SK-N-SH (cell line): ENCODE measurements around the gene GPR137. TPM values are rescaled to one million over a fixed set of nuclear protein-coding genes. Genes with fewer than 3 reads are reported as not detected.

Experiments
- CTCF ChIA-PET: fragments of 300-600, 350-600 bp; formaldehyde crosslinking; extraction: SDS; loops from one replicate; lab custom pipeline; 2021; lab: Yijun Ruan, JAX
- POLR2A ChIA-PET: fragments of 350-600 bp; sonication (Branson Sonifier 250); formaldehyde crosslinking; extraction: SDS; loops from one replicate; lab custom pipeline; 2020; ENCODE audit warnings: antibody characterized with exemption, inconsistent platforms; lab: Yijun Ruan, JAX
- DNase-seq: peaks from one replicate; pipeline ENCODE4 v3.0.0; 2012
- H2AFZ ChIP-seq: fragments of 200-600 bp; sonication (generic); 2 replicates; pipeline ENCODE4 v1.8.1; 2016; ENCODE audit warnings: antibody characterized with exemption, mild to moderate bottlenecking, low read depth
- H3F3A ChIP-seq: fragments of 200-600 bp; sonication (generic); replicated peaks from 2 replicates; pipeline ENCODE3; 2016; ENCODE audit warnings: antibody characterized with exemption, mild to moderate bottlenecking; ENCODE audit not compliant: insufficient read depth
- H3K27ac ChIP-seq, 2 experiments: fragments of 200-500 bp in 1 of 2; fragments of 200-600 bp in 1 of 2; sonication (Bioruptor generic) in 1 of 2; sonication (generic), shearing (Covaris generic) in 1 of 2; 2 replicates each; pipeline versions ENCODE4 v1.5.1 to v1.6.1; 2014 to 2016; ENCODE audit warnings: low read depth in 2 of 2, inconsistent platforms in 1 of 2, low read length in 1 of 2, mild to moderate bottlenecking in 1 of 2, mixed read lengths in 1 of 2
- H3K27me3 ChIP-seq: fragments of 200-600 bp; sonication (generic), shearing (Covaris generic); 2 replicates; pipeline ENCODE4 v1.6.1; 2016; ENCODE audit warnings: mixed run types; ENCODE audit not compliant: insufficient read depth
- H3K36me3 ChIP-seq, 2 experiments: fragments of 200-500 bp in 1 of 2; fragments of 200-600 bp in 1 of 2; sonication (Bioruptor generic) in 1 of 2; sonication (generic) in 1 of 2; replicated peaks in 1 of 2; 2 replicates each; pipeline versions ENCODE3 to v1.5.1; 2014 to 2016; ENCODE audit warnings: low read length in 1 of 2, mild to moderate bottlenecking in 1 of 2; ENCODE audit not compliant: insufficient read depth in 2 of 2, control insufficient read depth in 1 of 2
- H3K4me1 ChIP-seq, 2 experiments: fragments of 200-500 bp in 1 of 2; fragments of 200-600 bp in 1 of 2; sonication (Bioruptor generic) in 1 of 2; sonication (generic), shearing (Covaris generic) in 1 of 2; 2 replicates each; pipeline versions ENCODE4 v1.5.1 to v1.6.1; 2014 to 2016; ENCODE audit warnings: low read depth in 1 of 2, low read length in 1 of 2, mixed run types in 1 of 2; ENCODE audit not compliant: insufficient read depth in 2 of 2, control insufficient read depth in 1 of 2
- H3K4me2 ChIP-seq: fragments of 200-600 bp; sonication (generic), shearing (Covaris generic); 2 replicates; pipeline ENCODE4 v1.6.1; 2017; ENCODE audit warnings: mixed run types
- H3K4me3 ChIP-seq, 2 experiments: fragments of 200-500 bp in 1 of 2; fragments of 200-600 bp in 1 of 2; sonication (Bioruptor generic) in 1 of 2; sonication (generic), shearing (Covaris generic) in 1 of 2; 2 replicates each; pipeline versions ENCODE4 v1.5.1 to v1.8.1; 2014 to 2016; ENCODE audit warnings: low read depth in 2 of 2, inconsistent platforms in 1 of 2, low read length in 1 of 2, mild to moderate bottlenecking in 1 of 2, mixed read lengths in 1 of 2, moderate library complexity in 1 of 2
- H3K79me2 ChIP-seq: fragments of 200-600 bp; sonication (generic); 2 replicates; pipeline ENCODE4 v1.8.1; 2017; ENCODE audit warnings: mild to moderate bottlenecking; ENCODE audit not compliant: insufficient read depth
- H3K9ac ChIP-seq: fragments of 200-600 bp; sonication (generic); 2 replicates; pipeline ENCODE4 v1.6.1; 2017; ENCODE audit warnings: mixed run types
- H3K9me2 ChIP-seq: fragments of 200-600 bp; sonication (generic); 2 replicates; pipeline ENCODE4 v1.6.1; 2017; ENCODE audit warnings: mixed run types
- H3K9me3 ChIP-seq: fragments of 200-600 bp; sonication (generic); 2 replicates; pipeline ENCODE4 v1.6.1; 2017; ENCODE audit warnings: mixed run types, mild to moderate bottlenecking, moderate library complexity
- H4K20me1 ChIP-seq: fragments of 200-600 bp; sonication (generic); 2 replicates; pipeline ENCODE4 v1.6.1; 2017; ENCODE audit warnings: mild to moderate bottlenecking, mixed run types; ENCODE audit not compliant: insufficient read depth
- CHD2 ChIP-seq: fragments of 150-350 bp; IDR thresholded peaks from 2 replicates; pipeline ENCODE4 v1.6.1; 2018; ENCODE audit warnings: low read length; ENCODE audit not compliant: partially characterized antibody
- CTCF ChIP-seq: fragments of 200-600 bp; sonication (generic); IDR thresholded peaks from 2 replicates; pipeline ENCODE4 v1.6.1; 2017; ENCODE audit warnings: antibody characterized with exemption, mild to moderate bottlenecking, moderate library complexity
- ELF1 ChIP-seq: IDR thresholded peaks from 2 replicates; pipeline ENCODE4 v1.4.0; 2012
- FOSL2 ChIP-seq: IDR thresholded peaks from 2 replicates; pipeline ENCODE4 v1.4.0; 2012; ENCODE audit warnings: low read depth, mild to moderate bottlenecking, moderate library complexity, borderline replicate concordance
- PBX3 ChIP-seq: IDR thresholded peaks from 2 replicates; pipeline ENCODE4; 2012
- POLR2AphosphoS5 ChIP-seq: IDR thresholded peaks from 2 replicates; pipeline ENCODE4 v1.6.1; 2012; ENCODE audit warnings: low read depth, low read length
- RAD21 ChIP-seq: IDR thresholded peaks from 2 replicates; pipeline ENCODE4 v1.6.1; 2012; ENCODE audit warnings: mild to moderate bottlenecking, low read length
- RCOR1 ChIP-seq: fragments of 150-350 bp; IDR thresholded peaks from 2 replicates; pipeline ENCODE4 v1.6.1; 2017; ENCODE audit warnings: antibody characterized with exemption, low read length
- REST ChIP-seq: IDR thresholded peaks from 2 replicates; pipeline ENCODE4 v1.6.1; 2012; ENCODE audit warnings: mild to moderate bottlenecking, low read depth, low read length, moderate library complexity
- RXRA ChIP-seq: IDR thresholded peaks from 2 replicates; pipeline ENCODE4 v1.4.0; 2012; ENCODE audit warnings: low read depth, mild to moderate bottlenecking, borderline replicate concordance
- TAF1 ChIP-seq: IDR thresholded peaks from 2 replicates; pipeline ENCODE4 v1.6.1; 2012; ENCODE audit warnings: low read depth, mild to moderate bottlenecking, low read length, moderate library complexity, borderline replicate concordance
- YY1 ChIP-seq: IDR thresholded peaks from 2 replicates; pipeline ENCODE4 v1.4.0; 2012; ENCODE audit warnings: low read depth, mild to moderate bottlenecking
- WGBS: methylation state at CpG from one replicate; pipeline ENCODE4 v1.1.6; 2017; ENCODE audit warnings: low lambda C conversion rate; 5-methylcytosine and 5-hydroxymethylcytosine counted together
- polyA plus RNA-seq, 3 experiments: library from polyadenylated mRNA; depleted of rRNA; stranded (reverse); fragments of >200 nt; gene quantifications; 2 replicates each; pipeline ENCODE4 v1.2.3, GENCODE V29; 2012

The GPR137 gene
- polyA plus RNA-seq, 1 of the 3 experiments (the other 2 are of a cell fraction) = 29.9 TPM

- TF ChIP-seq TAF1 = no peak
- no peak for TF ChIP-seq FOSL2
- no peak for TF ChIP-seq YY1
- no peak for TF ChIP-seq PBX3
- TF ChIP-seq RAD21 = no peak
- no peak for DNase-seq
- H3K36me3 ChIP-seq = no peaks in the 10 kb centered on the region
- H3K4me3 ChIP-seq = no peak within 1 kb of the TSS; a peak in 1 of 4 replicates
- no peaks in the 10 kb centered on the region for H3K79me2 ChIP-seq
- H2AFZ ChIP-seq = no peak within 1 kb of the TSS
- H4K20me1 ChIP-seq = no peaks in the 10 kb centered on the region
- H3K9me2 ChIP-seq = no peaks in the 10 kb centered on the region
- H3K9ac ChIP-seq = no peak within 1 kb of the TSS
- H3K27me3 ChIP-seq = peaks cover 5% of the 10 kb centered on the region; the same call in 1 of the 2 replicates
- H3K9me3 ChIP-seq = no peaks in the 10 kb centered on the region
- CTCF ChIA-PET = interaction anchor here (0.6 to 6.7 kb wide), 20 partner anchors 13 to 411 kb away, joined by 3 to 196 read pairs (median 6); partner anchors contain the start of genes BAD, FERMT3, GPR137 and KCNK4
- POLR2A ChIA-PET = interaction anchor here (5.8 kb wide), 1 partner anchor 30 kb away, joined by 54 read pairs; no protein-coding TSS in a partner anchor
- H3K4me1 ChIP-seq = peaks cover 5 to 6% of the 10 kb centered on the region in 2 experiments; a peak in 2 of 4 replicates
- H3K27ac ChIP-seq = no peak within 1 kb of the TSS
- peaks cover 12% of the 10 kb centered on the region for H3F3A ChIP-seq
- WGBS = 84% methylated on average over 41 of the region's 54 CpGs
- H3K4me2 ChIP-seq = no peak within 1 kb of the TSS
Observed at GRCh38 chr11:64299847-64300648, 14.4 kb downstream of the GPR137 start, which contains the start of gene CATSPERZ. CATSPERZ (plus strand) TSS chr11:64300358; CDS start chr11:64300411, 53 bp downstream.

GRCh38 chr11:64303109-64304031 lies 17.7 kb downstream of the GPR137 start:
- no peaks in the 10 kb centered on the region for H3K9me2 ChIP-seq
- H4K20me1 ChIP-seq = no peaks in the 10 kb centered on the region
- H3K4me1 ChIP-seq = peaks cover 5 to 18% of the 10 kb centered on the region in 2 experiments; a peak in 2 of 4 replicates
- TF ChIP-seq REST (no peak), ELF1 (no peak), YY1 (no peak), RAD21 (no peak), RCOR1 (no peak), CHD2 (no peak), RXRA (no peak), POLR2AphosphoS5 (no peak), CTCF (no peak)
- TF ChIP-seq, all 33 proteins: peak for 0
- H3K4me3 ChIP-seq = no peak overlapping the region
- H3F3A ChIP-seq = peaks cover 12% of the 10 kb centered on the region
- no peaks in the 10 kb centered on the region for H3K9me3 ChIP-seq
- H3K9ac ChIP-seq = 0 out of 2 replicates have a peak overlapping the region, but pooled peaks have one; percentile 68
- WGBS = 96% methylated on average over 11 of the region's 13 CpGs
- DNase-seq = no peak
- H2AFZ ChIP-seq = no peak overlapping the region
- peaks cover 0 to 2% of the 10 kb centered on the region in 2 experiments for H3K36me3 ChIP-seq
- H3K27me3 ChIP-seq = no peaks in the 10 kb centered on the region
- H3K79me2 ChIP-seq = peaks cover 22% of the 10 kb centered on the region; the same call in 1 of the 2 replicates
- ChIA-PET POLR2A (interaction anchor here (0.7 to 5.8 kb wide), 10 partner anchors 14 to 134 kb away, joined by 3 to 54 read pairs (median 4); partner anchors contain the start of genes FKBP2, PRDX5 and TRMT112), CTCF (interaction anchor here (0.9 to 6.7 kb wide), 28 partner anchors 8 to 814 kb away, joined by 3 to 196 read pairs (median 6); partner anchors contain the start of genes BAD, FERMT3, GPR137 and KCNK4)
- H3K27ac ChIP-seq = peak overlapping the region; percentile 83 to 96; a peak in 3 of 4 replicates
- H3K4me2 ChIP-seq = peak overlapping the region; percentile 84
